HG02678 (cell line): ENCODE measurements around the gene ATP1A2.

ENCODE experiments used
- ATAC-seq: cut with Tn5 transposase; IDR thresholded peaks from one replicate; pipeline ENCODE4 v1.9.1; 2021; ENCODE audit warnings: mild to moderate bottlenecking, moderate library complexity; ENCODE audit not compliant: unreplicated experiment

Gene ATP1A2

GRCh38 chr1:160168609-160169369 lies 53.2 kb downstream of the ATP1A2 start:
- ATAC-seq: no peak

DNA sequence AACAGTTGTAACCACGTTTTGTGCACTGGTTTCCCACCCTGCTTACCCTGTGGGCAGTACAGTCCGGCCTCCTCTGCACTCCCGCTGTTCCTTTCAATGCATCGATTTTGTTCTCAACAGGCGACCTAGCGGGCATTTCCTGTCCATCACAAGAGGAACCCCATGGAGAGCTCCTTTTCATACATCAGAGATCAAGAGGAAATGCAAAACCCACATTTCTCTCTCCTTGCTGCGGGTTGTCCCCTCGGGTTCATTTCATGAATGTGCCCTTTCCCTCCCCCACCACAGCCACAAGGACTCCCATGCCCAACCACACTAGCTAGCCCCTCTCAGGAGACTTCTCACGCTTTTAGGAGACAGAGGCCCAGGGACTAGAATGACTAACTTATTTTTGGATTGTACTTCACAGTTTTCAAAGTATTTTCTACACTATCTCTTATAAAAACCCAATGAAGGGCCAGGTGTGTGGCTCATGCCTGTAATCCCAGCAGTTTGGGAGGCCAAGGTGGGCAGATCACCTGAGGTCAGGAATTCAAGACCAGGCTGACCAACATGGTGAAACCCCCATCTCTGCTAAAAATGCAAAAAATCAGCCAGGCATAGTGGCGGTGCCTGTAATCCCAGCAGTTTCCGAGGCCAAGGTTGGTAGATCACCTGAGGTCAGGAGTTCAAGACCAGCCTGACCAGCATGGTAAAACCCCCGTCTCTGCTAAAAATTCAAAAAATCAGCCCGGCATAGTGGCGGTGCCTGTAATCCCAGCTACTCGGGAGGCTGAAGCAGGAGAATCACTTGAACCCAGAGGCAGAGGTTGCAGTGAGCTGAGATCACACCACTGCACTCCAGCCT lies 54.2 kb downstream of the ATP1A2 start:
- ATAC-seq: peak; percentile 66

DNA sequence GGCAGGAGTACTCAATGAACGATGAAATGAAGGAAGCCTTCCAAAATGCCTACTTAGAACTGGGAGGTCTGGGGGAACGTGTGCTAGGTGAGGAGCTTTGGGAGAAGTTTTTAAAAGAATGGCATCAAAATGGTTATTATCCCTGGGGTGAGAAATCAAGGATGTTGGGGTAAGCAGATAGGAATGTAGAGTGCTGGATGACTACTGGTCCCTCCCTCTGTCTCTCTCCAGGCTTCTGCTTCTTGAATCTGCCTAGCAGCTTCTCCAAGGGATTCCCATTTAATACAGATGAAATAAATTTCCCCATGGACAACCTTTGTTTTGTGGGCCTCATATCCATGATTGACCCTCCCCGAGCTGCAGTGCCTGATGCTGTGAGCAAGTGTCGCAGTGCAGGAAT lies 55.8 kb downstream of the ATP1A2 start:
- no peak for ATAC-seq

DNA sequence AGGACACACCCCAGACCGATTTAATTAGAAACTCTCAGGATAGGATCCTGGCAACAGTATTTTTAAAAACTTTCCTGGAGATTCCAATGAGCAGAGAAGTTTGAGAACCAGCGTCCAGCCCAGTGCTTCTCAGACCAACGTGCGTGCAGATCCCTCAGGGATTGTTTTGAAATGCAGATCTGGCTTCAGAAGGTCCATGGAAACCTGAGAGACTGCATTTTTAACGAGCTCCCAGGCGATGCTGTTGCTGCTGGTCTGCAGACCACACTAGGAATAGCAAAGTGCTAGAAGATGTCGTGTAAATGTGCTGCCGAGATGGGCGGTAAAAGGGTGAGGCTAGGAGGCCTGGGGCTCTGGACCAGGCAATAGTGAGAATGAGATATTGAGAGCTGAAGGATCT lies 56.4 kb downstream of the ATP1A2 start:
- ATAC-seq: no peak

GRCh38 chr1:160177231-160177630 lies 61.7 kb downstream of the ATP1A2 start:
- ATAC-seq: no peak

GRCh38 chr1:160177667-160178066 lies 62.1 kb downstream of the ATP1A2 start:
- no peak for ATAC-seq

- ATAC-seq: no peak
Measured at GRCh38 chr1:160178731-160179130, 63.2 kb downstream of the ATP1A2 start.

- no peak for ATAC-seq
Measured at GRCh38 chr1:160179336-160179735, 63.8 kb downstream of the ATP1A2 start.

DNA sequence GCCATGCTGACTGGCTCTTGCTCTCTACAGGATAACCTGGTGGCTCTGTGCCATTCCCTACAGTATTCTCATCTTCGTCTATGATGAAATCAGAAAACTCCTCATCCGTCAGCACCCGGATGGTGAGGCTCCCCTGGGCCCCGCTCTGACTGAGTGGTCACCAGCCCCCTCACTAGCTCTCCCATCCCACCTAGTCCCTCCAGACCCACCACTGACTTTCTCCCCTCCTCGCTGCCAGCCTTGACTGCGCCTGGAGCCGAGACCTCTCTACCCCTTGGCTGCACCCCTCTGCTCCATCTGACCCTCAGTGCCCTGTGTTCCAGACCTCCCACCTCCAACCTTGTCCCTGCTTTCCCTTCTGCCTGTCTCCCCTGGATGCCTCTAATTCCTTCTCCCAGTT lies 70.7 kb downstream of the ATP1A2 start:
- no peak for ATAC-seq

- no peak for ATAC-seq
Measured at GRCh38 chr1:160186729-160187128, 71.2 kb downstream of the ATP1A2 start.

- ATAC-seq: no peak
Measured at GRCh38 chr1:160187407-160187806, 71.8 kb downstream of the ATP1A2 start.

GRCh38 chr1:160188341-160188740 lies 72.8 kb downstream of the ATP1A2 start:
- no peak for ATAC-seq

- no peak for ATAC-seq
Measured at GRCh38 chr1:160189649-160190625, 74.4 kb downstream of the ATP1A2 start, which contains the start of gene CASQ1. TSS of gene CASQ1 (plus strand) at chr1:160190575. CDS start at chr1:160190752, 177 bp downstream.

DNA sequence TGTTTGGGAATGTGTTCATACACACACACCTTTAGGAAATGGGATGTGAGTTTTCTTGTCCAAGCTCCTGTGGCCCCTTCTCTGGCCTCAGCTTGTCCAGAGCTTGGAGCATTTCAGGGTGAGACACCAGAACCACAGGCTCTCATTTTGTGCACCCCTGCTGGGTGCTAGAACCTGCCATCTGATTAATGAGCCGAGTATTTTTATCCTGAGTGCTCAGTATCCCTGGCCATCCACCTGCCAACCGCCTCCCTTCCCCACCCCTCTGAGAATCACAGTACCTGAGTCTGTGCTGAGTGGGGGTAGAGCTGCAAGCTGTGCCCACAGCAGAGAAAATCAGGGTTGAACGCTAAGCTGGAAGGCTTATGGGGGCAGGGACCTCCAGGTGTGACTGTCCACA lies 76.2 kb downstream of the ATP1A2 start:
- no peak for ATAC-seq

GRCh38 chr1:160192234-160192633 lies 76.7 kb downstream of the ATP1A2 start:
- ATAC-seq: no peak
